Small intestine (tissue), 7 donors: ENCODE measurements around the gene CDH2. TPM values are rescaled to one million over a fixed set of nuclear protein-coding genes. Genes with fewer than 3 reads are reported as not detected.

Experiments
- DNase-seq, 2 donors: peaks; one replicate each; pipeline versions ENCODE4 v3.0.0 to v3.0.0-alpha.2; 2013
- FAIRE-seq: peaks from 2 replicates; lab custom pipeline; 2012; peaks lifted over from hg19 to GRCh38; lab: Jason Lieb, UNC
- H3K27ac ChIP-seq, 3 donors: one replicate each; pipeline ENCODE4 v1.5.1; 2013; ENCODE audit warnings: low read length in 2 of 3, mild to moderate bottlenecking in 2 of 3, control low read depth in 1 of 3, inconsistent platforms in 1 of 3, low read depth in 1 of 3, moderate library complexity in 1 of 3
- H3K27me3 ChIP-seq, 3 donors: one replicate each; pipeline ENCODE4 v1.6.1; 2013; ENCODE audit warnings: low read length in 3 of 3, inconsistent platforms in 1 of 3; ENCODE audit not compliant: control insufficient read depth in 3 of 3, insufficient read depth in 3 of 3
- H3K36me3 ChIP-seq, 3 donors: one replicate each; pipeline ENCODE4 v1.6.1; 2013; ENCODE audit warnings: low read length in 3 of 3, inconsistent platforms in 1 of 3, low read depth in 1 of 3, mild to moderate bottlenecking in 1 of 3, moderate library complexity in 1 of 3; ENCODE audit not compliant: control insufficient read depth in 3 of 3, insufficient read depth in 2 of 3
- H3K4me1 ChIP-seq, 3 donors: one replicate each; pipeline ENCODE4 v1.6.1; 2013; ENCODE audit warnings: low read length in 2 of 3, inconsistent platforms in 1 of 3, low read depth in 1 of 3, mild to moderate bottlenecking in 1 of 3, moderate library complexity in 1 of 3; ENCODE audit not compliant: control insufficient read depth in 3 of 3, insufficient read depth in 2 of 3
- H3K4me3 ChIP-seq, 3 donors: one replicate each; pipeline ENCODE4 v1.5.1; 2013; ENCODE audit warnings: low read length in 3 of 3, control low read depth in 1 of 3, inconsistent platforms in 1 of 3, low read depth in 1 of 3, mild to moderate bottlenecking in 1 of 3, moderate library complexity in 1 of 3
- H3K9me3 ChIP-seq, 2 donors: one replicate each; pipeline ENCODE4 v1.6.1; 2013; ENCODE audit warnings: low read depth in 1 of 2, low read length in 1 of 2; ENCODE audit not compliant: control insufficient read depth in 2 of 2, insufficient read depth in 1 of 2
- WGBS, 3 donors: extraction: QIAGEN DNeasy Blood & Tissue Kit; methylation state at CpG; one replicate each; pipeline ENCODE4 v1.1.7; 2013; 5-methylcytosine and 5-hydroxymethylcytosine counted together
- polyA plus RNA-seq, 4 donors: library from polyadenylated mRNA; stranded (reverse) in 3 of 4; unstranded in 1 of 4; fragments of 200-250 nt in 3 of 4; fragments of 120-200 nt in 1 of 4; gene quantifications; one replicate each; pipeline versions ENCODE4 v1.2.1 to v1.2.3, GENCODE V29; 2013
- donor health status: healthy with polysubstance abuse.
- donor health status: control.
- donor health status: control.
- donor health status: Bipolar disorder and iron deficiency.
- donor health status: healthy.

The CDH2 gene
- polyA plus RNA-seq, 4 donors: 1.1 to 8.9 (median 1.5) TPM; not detected in 1

DNA sequence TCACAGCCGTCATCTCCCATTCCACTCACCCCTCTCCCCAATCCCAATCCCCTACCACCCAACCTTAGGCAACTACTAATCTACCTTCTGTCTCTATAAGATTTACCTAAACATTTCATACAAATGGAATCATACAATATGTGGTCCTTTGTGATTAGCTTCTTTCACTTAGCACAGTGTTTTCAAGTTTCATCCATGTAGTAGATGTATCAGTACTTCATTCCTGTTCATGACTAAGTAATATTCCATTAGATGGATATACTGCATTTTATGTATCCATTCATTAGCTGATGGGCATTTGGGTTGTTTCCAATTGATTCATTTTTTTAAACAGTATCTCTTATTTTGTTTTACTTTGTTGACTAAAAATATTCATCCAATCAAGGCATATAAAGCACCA lies 109.6 kb downstream of the CDH2 start:
- no peak for DNase-seq
- FAIRE-seq: no peak
- no peak overlapping the region for H3K4me3 ChIP-seq
- WGBS, 3 donors: 19 to 94% (median 92%) methylated on average over 1 of the region's 1 CpG
- no peaks in the 10 kb centered on the region for H3K9me3 ChIP-seq
- H3K4me1 ChIP-seq: no peaks in the 10 kb centered on the region
- H3K27ac ChIP-seq: no peak overlapping the region
- H3K27me3 ChIP-seq: peaks cover 0 to 3% (median 0%) of the 10 kb centered on the region in 3 donors
- no peaks in the 10 kb centered on the region for H3K36me3 ChIP-seq

DNA sequence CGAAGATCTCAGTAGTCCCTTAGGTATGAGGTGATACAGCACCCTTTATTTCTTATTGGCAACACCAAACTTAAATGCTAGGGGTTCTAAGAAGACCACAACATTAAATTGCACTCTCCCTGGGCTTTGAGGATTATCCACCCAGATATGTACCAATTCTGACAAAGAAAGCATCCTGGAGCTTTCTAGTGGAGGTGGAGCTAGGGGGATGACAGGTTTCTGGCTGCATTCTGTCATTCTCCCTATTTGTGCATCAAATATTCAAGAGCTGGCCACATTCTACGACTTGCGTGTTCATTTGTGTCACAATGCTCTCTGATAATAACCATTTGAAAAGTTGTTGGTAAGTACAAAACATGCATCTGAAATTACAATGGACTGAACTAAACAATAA lies 111.1 kb downstream of the CDH2 start:
- peaks cover 0 to 3% (median 0%) of the 10 kb centered on the region in 3 donors for H3K27me3 ChIP-seq
- H3K27ac ChIP-seq: no peak overlapping the region
- no peaks in the 10 kb centered on the region for H3K4me1 ChIP-seq
- no peaks in the 10 kb centered on the region for H3K9me3 ChIP-seq
- no peaks in the 10 kb centered on the region for H3K36me3 ChIP-seq
- 79 to 92% (median 89%) methylated on average over 3 of the region's 3 CpGs for WGBS, 3 donors
- DNase-seq (no peak), FAIRE-seq (no peak)
- no peak overlapping the region for H3K4me3 ChIP-seq

DNA sequence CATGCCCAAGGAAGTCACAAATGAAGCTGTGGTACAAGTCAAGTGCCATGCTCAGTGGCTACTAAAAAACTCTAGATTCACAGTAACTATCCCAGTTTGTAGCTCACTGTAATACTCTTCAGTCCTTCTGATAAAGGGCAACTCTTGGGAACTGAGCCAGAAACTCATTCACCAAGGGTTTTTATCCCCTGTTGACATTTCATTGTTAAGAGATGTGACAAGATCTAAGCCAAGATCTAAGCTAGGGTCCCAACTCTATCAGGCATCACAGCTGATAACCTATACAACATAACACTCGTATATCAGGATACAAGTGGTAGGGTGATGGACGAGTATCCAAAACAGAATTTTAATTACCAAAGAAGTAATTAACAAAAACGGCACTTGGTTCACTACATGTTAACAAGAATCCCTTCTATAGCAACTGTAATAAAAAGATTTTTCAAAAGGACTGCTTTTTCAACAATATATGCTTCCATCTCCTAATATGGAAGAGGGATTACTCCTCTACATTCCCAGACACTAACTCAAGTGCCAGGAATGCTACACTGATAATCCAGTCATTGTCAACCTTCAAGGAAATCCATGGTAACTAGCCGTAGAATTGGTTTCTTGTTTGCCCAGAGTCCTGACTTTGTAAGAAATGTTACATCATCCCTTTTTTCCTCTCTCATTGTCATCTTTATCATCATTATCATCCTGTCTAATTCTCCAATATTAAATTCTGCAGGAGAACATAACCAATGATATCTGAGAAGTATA lies 111.7 kb downstream of the CDH2 start:
- no peaks in the 10 kb centered on the region for H3K9me3 ChIP-seq
- DNase-seq: no peak

DNA sequence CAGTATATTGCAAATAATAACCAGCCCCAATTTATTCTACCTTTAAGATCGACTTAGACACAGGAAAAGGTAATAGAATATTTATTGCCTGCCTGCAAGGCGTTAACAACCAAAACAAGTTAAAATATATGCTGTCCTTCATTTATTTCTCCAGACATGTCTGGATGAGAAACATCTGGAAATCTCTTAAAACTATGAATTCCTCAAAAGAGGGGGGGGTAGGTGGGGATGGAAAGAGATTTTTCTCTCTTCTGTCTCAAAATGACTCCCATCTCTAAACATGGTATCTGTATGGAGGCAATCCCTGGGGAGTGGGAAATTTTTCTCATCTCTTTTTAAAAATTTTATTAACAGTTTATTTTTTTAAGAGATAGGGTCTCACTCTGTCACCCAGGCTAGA lies 113.0 kb downstream of the CDH2 start:
- Histone ChIP-seq H3K27me3 (peaks cover 0 to 3% (median 0%) of the 10 kb centered on the region in 3 donors), H3K27ac (no peak overlapping the region), H3K4me3 (no peak overlapping the region), H3K36me3 (no peaks in the 10 kb centered on the region), H3K4me1 (no peaks in the 10 kb centered on the region), H3K9me3 (no peaks in the 10 kb centered on the region)
- DNase-seq (no peak), FAIRE-seq (no peak)
- 62 to 73% (median 70%) methylated on average over 2 of the region's 2 CpGs for WGBS, 3 donors

More for the DNA sequence above, 111.7 kb downstream of the CDH2 start:
- peaks cover 0 to 3% (median 0%) of the 10 kb centered on the region in 3 donors for H3K27me3 ChIP-seq
- H3K4me3 ChIP-seq: no peak overlapping the region
- H3K36me3 ChIP-seq: no peaks in the 10 kb centered on the region
- WGBS, 3 donors: 56 to 78% (median 67%) methylated on average over 4 of the region's 4 CpGs
- no peaks in the 10 kb centered on the region for H3K4me1 ChIP-seq
- no peak for FAIRE-seq
- H3K27ac ChIP-seq: no peak overlapping the region

DNA sequence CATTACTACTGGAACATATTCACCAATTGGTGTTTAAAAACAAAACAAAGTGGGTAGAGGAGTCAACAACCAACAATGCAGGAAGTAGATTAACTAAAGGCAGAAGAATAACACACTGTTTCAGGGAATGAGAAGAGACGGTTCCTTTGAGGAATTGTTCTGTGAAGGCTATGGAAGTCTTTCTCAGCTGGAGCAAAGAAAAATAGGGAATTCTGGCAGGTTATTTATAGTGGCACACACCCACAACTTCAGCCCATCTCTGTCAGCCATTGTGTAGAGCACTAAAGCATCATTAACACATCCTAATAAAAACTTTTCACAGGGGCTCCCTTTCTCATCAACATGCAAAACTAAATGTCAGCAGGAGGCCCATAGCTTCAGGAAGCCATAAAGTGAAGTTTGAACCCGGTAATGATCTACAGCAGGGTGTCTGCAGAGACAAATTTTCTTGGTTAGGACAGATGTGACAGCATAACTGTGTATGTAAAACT lies 113.6 kb downstream of the CDH2 start:
- Histone ChIP-seq H3K27me3 (peaks cover 0 to 3% (median 0%) of the 10 kb centered on the region in 3 donors), H3K36me3 (no peaks in the 10 kb centered on the region), H3K4me3 (no peak overlapping the region), H3K4me1 (no peaks in the 10 kb centered on the region), H3K9me3 (no peaks in the 10 kb centered on the region), H3K27ac (no peak overlapping the region)
- 46 to 48% (median 48%) methylated on average over 2 of the region's 2 CpGs for WGBS, 3 donors
- DNase-seq (no peak), FAIRE-seq (no peak)

DNA sequence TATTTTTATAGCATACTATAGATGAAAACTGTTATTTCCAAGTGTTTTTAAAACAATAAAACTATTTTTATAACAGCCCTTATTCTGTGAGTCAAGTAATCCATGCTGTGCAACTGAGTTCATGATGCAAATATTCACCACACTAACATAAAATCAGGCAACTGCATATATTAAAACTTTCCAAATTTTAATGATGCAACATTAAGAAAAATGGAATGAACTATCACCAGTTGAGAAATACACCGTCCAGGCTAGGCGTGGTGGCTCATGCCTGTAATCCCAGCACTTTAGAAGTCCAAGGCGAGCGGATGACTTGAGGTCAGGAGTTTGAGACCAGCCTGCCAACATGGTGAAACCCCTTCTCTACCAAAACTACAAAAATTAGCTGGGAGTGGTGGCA lies 114.5 kb downstream of the CDH2 start:
- Histone ChIP-seq H3K4me3 (no peak overlapping the region), H3K27ac (no peak overlapping the region), H3K27me3 (peaks cover 0 to 3% (median 0%) of the 10 kb centered on the region in 3 donors), H3K9me3 (no peaks in the 10 kb centered on the region), H3K4me1 (no peaks in the 10 kb centered on the region), H3K36me3 (no peaks in the 10 kb centered on the region)
- 88 to 95% (median 90%) methylated on average over 4 of the region's 4 CpGs for WGBS, 3 donors
- DNase-seq (no peak), FAIRE-seq (no peak)

DNA sequence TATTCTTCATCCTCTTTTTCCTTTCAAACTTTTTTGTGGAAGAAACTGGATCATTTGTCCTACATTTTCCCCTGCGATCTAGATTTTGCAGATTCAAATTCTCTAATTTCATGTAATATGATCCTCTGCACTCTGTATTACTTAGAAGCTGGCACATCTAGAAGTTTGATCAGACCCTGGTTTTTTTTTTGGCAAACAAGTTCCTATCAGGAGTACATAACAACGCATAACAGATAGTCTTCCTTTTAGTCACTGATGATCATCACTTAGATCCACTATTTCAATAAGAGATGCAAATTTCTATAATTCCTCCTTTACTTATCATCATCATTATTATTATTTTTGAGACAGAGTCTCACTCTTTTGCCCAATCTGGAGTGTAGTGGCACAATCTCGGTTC lies 117.1 kb downstream of the CDH2 start:
- no peak for DNase-seq
- Histone ChIP-seq H3K27me3 (peaks cover 0 to 3% (median 0%) of the 10 kb centered on the region in 3 donors), H3K9me3 (no peaks in the 10 kb centered on the region), H3K4me3 (no peak overlapping the region), H3K36me3 (no peaks in the 10 kb centered on the region), H3K27ac (no peak overlapping the region), H3K4me1 (no peaks in the 10 kb centered on the region)
- 80 to 85% (median 84%) methylated on average over 3 of the region's 3 CpGs for WGBS, 3 donors
- no peak for FAIRE-seq

DNA sequence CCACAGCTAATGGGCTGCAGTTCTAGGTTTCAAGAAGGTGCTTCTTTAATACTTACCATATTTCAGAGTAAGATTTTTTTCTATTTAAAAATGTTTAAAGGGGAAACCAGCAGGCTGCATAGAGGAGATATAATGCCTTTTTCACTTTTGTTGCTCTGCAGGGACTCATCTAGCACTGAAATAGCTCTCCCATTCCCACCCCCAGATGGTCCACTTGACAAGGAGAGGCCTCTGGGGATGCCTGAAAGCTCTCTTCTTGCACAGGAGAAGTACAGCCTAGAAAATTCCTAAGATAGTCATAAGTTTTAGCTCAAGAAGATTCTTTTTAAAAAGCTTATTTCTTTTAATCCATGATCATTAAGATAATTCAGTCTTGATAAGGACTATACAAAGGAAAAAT lies 126.4 kb downstream of the CDH2 start:
- DNase-seq (no peak), FAIRE-seq (no peak)
- H3K27me3 ChIP-seq: no peaks in the 10 kb centered on the region
- no peaks in the 10 kb centered on the region for H3K4me1 ChIP-seq
- H3K9me3 ChIP-seq: no peaks in the 10 kb centered on the region
- H3K27ac ChIP-seq: no peak overlapping the region
- no peaks in the 10 kb centered on the region for H3K36me3 ChIP-seq
- H3K4me3 ChIP-seq: no peak overlapping the region
